HG03439 (cell line): ENCODE data around the gene ZNF142.
"Not testable (repeated sequence)": the region's sequence is repeated elsewhere in the genome, so short reads cannot be mapped to it uniquely, and the experiment has no call there.

Experiments
- ATAC-seq: cut with Tn5 transposase; IDR thresholded peaks from one replicate; pipeline ENCODE4 v1.9.1; 2021; ENCODE audit warnings: mild to moderate bottlenecking, moderate library complexity; ENCODE audit not compliant: unreplicated experiment

The ZNF142 gene, protein sequence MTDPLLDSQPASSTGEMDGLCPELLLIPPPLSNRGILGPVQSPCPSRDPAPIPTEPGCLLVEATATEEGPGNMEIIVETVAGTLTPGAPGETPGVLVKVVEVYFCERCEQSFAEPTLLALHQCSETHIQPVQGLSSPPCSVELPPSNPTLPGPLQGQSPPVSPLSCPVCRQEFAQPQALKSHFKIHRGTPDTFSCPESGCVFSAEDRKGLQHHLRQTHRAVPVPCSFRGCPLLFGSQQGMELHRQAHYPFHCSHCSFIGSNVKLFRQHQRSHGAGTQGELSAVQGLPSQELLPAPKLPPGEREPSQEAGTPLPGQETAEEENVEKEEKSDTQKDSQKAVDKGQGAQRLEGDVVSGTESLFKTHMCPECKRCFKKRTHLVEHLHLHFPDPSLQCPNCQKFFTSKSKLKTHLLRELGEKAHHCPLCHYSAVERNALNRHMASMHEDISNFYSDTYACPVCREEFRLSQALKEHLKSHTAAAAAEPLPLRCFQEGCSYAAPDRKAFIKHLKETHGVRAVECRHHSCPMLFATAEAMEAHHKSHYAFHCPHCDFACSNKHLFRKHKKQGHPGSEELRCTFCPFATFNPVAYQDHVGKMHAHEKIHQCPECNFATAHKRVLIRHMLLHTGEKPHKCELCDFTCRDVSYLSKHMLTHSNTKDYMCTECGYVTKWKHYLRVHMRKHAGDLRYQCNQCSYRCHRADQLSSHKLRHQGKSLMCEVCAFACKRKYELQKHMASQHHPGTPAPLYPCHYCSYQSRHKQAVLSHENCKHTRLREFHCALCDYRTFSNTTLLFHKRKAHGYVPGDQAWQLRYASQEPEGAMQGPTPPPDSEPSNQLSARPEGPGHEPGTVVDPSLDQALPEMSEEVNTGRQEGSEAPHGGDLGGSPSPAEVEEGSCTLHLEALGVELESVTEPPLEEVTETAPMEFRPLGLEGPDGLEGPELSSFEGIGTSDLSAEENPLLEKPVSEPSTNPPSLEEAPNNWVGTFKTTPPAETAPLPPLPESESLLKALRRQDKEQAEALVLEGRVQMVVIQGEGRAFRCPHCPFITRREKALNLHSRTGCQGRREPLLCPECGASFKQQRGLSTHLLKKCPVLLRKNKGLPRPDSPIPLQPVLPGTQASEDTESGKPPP (N-terminal part only)

DNA sequence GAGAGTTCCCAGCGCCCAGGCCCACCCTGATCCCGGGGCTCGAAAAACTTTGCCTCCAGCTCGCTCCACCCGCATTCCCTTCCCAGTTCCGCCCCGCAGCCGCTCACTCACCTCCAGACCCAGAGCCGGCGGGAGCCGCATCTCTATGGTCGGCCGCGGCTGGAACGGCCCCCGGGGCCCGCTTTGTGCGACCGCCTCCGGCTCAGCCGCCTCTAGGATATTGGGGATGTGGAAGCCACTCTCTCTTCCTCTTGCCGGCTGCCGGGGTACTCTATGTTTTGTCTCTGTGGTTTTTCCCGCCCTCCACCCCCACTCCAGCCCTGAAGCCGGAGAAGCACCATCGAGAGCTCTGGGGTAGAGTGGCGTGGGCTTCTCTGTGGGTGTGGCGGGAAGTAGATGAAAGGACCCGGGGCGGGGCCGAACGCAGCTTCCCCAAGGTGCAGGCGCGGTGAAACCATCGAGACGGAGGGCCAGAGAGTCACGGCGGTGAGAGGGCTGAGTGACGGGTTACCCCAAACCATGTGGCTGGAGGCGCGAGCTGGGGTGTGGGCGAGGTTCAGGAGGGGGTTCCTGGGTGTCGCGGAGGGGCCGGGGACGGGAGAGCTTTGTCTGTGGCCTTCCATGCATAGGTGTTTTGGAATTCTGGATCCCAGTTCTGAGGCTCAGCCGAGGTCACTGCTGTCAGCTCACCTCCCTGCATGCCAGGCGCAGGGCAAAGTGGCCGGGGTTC lies at the start of gene ZNF142, which contains the start of gene BCS1L:
ZNF142 (minus strand) TSS at position 366 of the 730 bp plus-strand sequence. CDS start 3,194 bp downstream, outside the sequence.
BCS1L (plus strand) TSS at position 426 of the 730 bp plus-strand sequence. CDS start 1,305 bp downstream, outside the sequence.
- ATAC-seq: peak; percentile 89

DNA sequence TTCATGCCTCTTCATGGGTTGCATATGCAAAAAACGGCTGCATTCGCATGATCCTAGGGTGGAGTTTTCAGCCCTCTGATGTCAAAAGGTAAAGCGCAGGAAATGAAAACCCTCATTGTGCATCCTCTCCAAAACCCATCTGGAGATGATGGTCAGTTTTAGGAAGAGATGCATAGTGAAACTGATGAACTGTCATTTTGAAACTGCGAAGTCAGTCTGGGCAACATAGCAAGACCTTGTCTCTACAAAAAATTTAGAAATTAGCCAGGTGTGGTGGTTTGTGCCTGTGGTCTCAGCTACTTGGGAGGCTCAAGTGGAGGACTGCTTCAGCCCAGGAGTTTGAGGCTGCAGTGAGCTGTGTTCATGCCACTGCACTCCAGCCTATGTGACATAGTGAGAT lies 48.7 kb upstream of the ZNF142 start:
- no peak for ATAC-seq

DNA sequence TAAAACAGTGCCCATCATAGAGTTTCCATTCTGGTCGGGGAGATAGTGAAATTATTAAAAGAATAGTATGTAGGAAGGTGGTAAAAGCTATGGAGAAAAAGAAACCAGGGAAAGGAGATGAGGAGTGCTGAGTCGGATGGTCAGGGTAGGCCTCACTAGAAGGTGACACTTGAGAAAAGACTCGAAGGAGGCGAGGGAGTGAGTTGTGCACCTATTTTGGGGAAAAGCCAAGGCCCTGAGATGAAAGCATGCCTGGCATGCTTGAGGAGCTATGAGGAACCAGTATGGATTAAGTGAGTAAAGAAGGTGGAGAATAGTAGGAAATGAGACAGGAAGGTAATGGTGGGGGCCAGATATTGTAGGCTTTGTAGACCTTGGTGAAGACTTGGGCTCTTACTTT lies 43.9 kb upstream of the ZNF142 start:
- ATAC-seq: no peak

- no peak for ATAC-seq
Measured at GRCh38 chr2:218701806-218702205, 42.4 kb upstream of the ZNF142 start.

DNA sequence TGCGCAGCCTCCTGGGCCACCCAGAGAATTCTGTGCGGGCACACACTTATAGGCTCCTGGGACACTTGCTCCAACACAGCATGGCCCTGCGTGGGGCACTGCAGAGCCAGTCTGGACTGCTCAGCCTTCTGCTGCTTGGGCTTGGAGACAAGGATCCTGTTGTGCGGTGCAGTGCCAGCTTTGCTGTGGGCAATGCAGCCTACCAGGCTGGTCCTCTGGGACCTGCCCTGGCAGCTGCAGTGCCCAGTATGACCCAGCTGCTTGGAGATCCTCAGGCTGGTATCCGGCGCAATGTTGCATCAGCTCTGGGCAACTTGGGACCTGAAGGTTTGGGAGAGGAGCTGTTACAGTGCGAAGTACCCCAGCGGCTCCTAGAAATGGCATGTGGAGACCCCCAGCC lies 39.5 kb upstream of the ZNF142 start:
- ATAC-seq: no peak

GRCh38 chr2:218694405-218695145 lies 35.2 kb upstream of the ZNF142 start:
- ATAC-seq: no peak

DNA sequence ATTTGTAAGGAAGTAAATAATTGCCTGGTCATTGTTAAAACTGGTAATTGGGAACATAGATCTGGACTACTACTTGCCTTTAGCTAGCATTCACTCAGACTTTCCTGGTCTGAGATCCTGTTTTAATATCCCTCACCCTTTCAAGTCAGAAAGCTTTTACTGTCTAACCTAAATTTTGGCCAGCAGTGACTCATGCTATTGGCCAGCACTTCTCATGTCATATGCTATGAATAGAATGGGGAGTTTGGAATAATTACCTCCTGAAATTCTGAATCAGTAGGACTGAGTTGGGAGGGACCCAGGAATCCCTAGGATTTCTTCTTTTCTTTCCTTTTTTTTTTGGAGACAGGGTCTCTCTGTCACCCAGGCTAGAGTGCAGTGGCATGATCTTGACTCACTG lies 31.8 kb upstream of the ZNF142 start:
- ATAC-seq: no peak

DNA sequence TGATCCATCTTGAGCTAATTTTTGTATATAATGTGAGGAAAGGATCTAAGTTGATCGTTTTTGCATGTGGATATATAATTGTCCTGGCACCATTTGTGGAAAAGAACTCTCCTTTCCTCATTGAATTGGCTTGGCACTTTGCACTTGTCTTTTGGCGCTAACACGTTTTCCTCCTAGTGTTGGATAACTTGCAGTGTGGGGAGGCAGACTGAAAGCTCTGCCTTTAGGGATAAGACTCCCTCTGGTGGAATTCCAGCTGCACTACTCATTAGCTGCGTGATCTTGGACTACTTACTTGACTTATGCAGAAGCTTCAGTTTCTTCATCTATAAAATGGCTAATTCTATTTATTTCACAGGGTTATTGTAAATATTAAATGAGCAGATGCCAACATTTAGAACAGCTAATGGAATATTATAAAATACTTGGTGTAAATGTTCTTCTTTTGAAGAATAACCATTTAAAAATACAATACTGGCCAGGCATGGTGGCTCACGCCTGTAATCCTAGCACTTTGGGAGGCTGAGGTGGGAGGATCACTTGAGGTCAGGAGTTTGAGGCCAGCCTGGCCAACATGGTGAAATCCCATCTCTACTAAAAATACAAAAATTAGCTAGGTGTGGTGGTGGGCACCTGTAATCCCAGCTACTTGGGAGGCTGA lies 28.1 kb upstream of the ZNF142 start:
- ATAC-seq: not testable (repeated sequence)

GRCh38 chr2:218680061-218680460 lies 20.6 kb upstream of the ZNF142 start:
- no peak for ATAC-seq

GRCh38 chr2:218679119-218679518 lies 19.7 kb upstream of the ZNF142 start:
- ATAC-seq: no peak

DNA sequence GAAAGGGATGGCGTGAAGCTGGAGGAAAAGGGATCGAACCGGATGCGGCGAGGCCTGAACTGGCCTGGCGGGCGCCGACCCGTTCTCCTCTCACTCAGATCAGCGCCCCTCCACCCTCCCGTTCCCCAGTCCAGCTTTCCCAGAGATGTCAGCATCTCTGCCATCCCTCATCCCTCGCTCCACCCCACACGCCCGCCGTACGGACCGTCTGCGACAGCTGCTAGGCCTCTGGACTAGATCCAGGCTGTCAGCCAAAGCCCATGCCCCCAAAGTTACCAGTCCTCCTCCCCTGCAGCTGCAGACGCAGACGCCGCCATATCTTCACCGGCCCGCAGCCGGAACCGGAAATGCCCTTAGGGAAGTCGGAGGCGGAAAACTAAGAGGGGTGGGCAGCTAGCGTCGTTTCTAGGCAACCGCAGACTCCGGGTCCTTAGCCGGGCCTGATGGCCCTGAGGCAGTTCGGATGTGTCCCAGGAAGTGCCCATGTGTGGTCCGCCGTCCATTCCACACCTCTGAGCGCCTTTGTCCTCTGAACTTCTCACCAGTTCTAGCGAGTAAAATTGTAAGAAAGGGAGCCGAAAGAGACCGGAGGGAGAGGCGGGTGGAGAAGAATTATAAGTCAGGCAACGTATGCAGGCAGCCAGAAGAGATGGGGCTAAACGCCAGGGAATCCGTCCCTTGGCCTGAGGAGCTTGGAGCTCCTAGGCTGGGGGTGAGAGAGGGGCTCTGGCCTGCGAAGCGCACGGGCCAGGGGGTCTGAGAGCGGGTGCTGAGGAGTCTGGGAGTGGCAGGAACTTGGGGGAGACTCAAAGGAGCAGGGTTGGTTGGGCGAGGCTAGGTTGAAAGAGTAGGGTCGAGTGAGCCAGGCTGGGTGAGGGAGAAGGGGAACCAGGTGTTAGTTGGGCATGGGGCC lies 12.5 kb upstream of the ZNF142 start, which contains the start of the genes RNF25 and STK36:
RNF25 (minus strand) TSS at position 349 of the 913 bp plus-strand sequence; CDS start at position 317, 32 bp downstream.
STK36 (plus strand) TSS at position 433 of the 913 bp plus-strand sequence. CDS start 744 bp downstream, outside the sequence.
- peak; percentile 94 for ATAC-seq

GRCh38 chr2:218671097-218671653 lies 11.8 kb upstream of the ZNF142 start:
- ATAC-seq: peak; percentile 4

- ATAC-seq: no peak
Measured at GRCh38 chr2:218664653-218665052, 5.2 kb upstream of the ZNF142 start.

- no peak for ATAC-seq
Measured at GRCh38 chr2:218663901-218664300, 4.5 kb upstream of the ZNF142 start.

GRCh38 chr2:218662827-218663226 lies 3.4 kb upstream of the ZNF142 start:
- ATAC-seq: no peak

- no peak for ATAC-seq
Measured at GRCh38 chr2:218662377-218662776, 3.0 kb upstream of the ZNF142 start.

DNA sequence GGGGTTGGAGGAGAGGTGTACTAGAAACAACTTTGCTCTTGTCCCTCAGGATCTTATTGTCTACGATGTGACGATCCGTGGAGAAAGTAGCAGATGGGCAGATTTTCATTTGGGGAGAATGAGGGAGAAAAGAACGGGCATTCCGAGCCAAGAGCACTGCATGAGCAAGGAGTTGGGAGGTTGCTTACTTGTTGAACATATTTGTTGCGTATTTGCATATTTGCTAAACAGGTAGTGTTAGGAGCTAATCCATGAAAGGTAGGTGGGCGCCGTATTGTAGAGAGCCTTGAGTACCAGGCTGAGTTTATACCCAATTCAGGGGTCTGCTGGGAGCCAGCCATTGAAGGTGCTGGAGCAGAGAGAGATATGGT lies 550 bp upstream of the ZNF142 start:
- no peak for ATAC-seq
